PC-3 (cell line): ENCODE data around the gene ZMYND19. TPM values are rescaled to one million over a fixed set of nuclear protein-coding genes. Genes with fewer than 3 reads are reported as not detected.

ENCODE experiments used
- ATAC-seq: fragments of 200-7000 bp; cut with Tn5 transposase; 2 replicates; pipeline ENCODE4 v1.9.1; 2020; ENCODE audit warnings: mild to moderate bottlenecking, moderate library complexity
- BruUV-seq: library from RNA; stranded (reverse); fragments of 400-500 nt; replicated peaks from 2 replicates; lab custom pipeline; 2021; lab: Mats Ljungman, UMichigan
- CTCF ChIA-PET: fragments of 300-600 bp; sonication (Branson Sonifier 250); formaldehyde crosslinking; loops from one replicate; lab custom pipeline; 2022; ENCODE audit warnings: antibody characterized with exemption; lab: Charles Lee
- POLR2A ChIA-PET: fragments of 300-600 bp; sonication (Branson Sonifier 250); formaldehyde crosslinking; loops from one replicate; lab custom pipeline; 2022; ENCODE audit warnings: antibody characterized with exemption; ENCODE audit not compliant: unreplicated experiment; lab: Charles Lee
- DNase-seq: peaks from one replicate; pipeline ENCODE4 v3.0.0-alpha.2; 2015
- H2AFZ ChIP-seq: fragments of 300-600 bp; sonication (generic); 2 replicates; pipeline ENCODE4 v1.6.0; 2016; ENCODE audit warnings: antibody characterized with exemption, low read length
- H3F3A ChIP-seq: fragments of 300-600 bp; sonication (generic); one replicate; pipeline ENCODE4 v1.6.0; 2017; ENCODE audit warnings: antibody characterized with exemption, low read length, control low read depth, mild to moderate bottlenecking; ENCODE audit not compliant: unreplicated experiment
- H3K27ac ChIP-seq: fragments of 300-600 bp; sonication (generic); 2 replicates; pipeline ENCODE4 v1.5.1; 2016; ENCODE audit warnings: mild to moderate bottlenecking, low read length
- H3K27me3 ChIP-seq: fragments of 300-600 bp; sonication (generic); 2 replicates; pipeline ENCODE4 v1.6.1; 2016; ENCODE audit warnings: low read length, mixed read lengths
- H3K36me3 ChIP-seq: fragments of 300-600 bp; sonication (generic); 2 replicates; pipeline ENCODE4 v1.6.1; 2016; ENCODE audit warnings: low read depth, mixed run types, low read length, mixed read lengths
- H3K4me1 ChIP-seq: fragments of 300-600 bp; sonication (generic); 2 replicates; pipeline ENCODE4 v1.5.1; 2016; ENCODE audit warnings: low read length; ENCODE audit not compliant: insufficient read depth
- H3K4me2 ChIP-seq: fragments of 300-600 bp; sonication (generic); 2 replicates; pipeline ENCODE4 v1.6.0; 2016; ENCODE audit warnings: low read length
- H3K4me3 ChIP-seq: fragments of 300-600 bp; sonication (generic); 2 replicates; pipeline ENCODE4 v1.5.1; 2016; ENCODE audit warnings: mild to moderate bottlenecking, low read length, mixed read lengths
- H3K79me2 ChIP-seq: fragments of 300-600 bp; sonication (generic); 2 replicates; pipeline ENCODE4 v1.6.1; 2017; ENCODE audit warnings: low read length, mixed read lengths
- H3K9ac ChIP-seq: fragments of 300-600 bp; sonication (generic); 2 replicates; pipeline ENCODE4 v1.6.0; 2016; ENCODE audit warnings: mild to moderate bottlenecking, low read length
- H3K9me2 ChIP-seq: fragments of 300-600 bp; sonication (generic); replicated peaks from 2 replicates; pipeline ENCODE4 v1.6.1; 2016; ENCODE audit warnings: mixed run types, low read length, mixed read lengths
- H3K9me3 ChIP-seq: fragments of 300-600 bp; sonication (generic); 2 replicates; pipeline ENCODE4 v1.6.1; 2016; ENCODE audit warnings: low read length, mixed read lengths
- H4K20me1 ChIP-seq: fragments of 300-600 bp; sonication (generic); 2 replicates; pipeline ENCODE4 v1.6.1; 2016; ENCODE audit warnings: low read length, mixed read lengths
- EZH2 ChIP-seq: fragments of 300-600 bp; sonication (generic); IDR thresholded peaks from one replicate; pipeline ENCODE4 v1.6.1; 2017; ENCODE audit warnings: antibody characterized with exemption, mild to moderate bottlenecking, low read length; ENCODE audit not compliant: unreplicated experiment
- EZH2phosphoT487 ChIP-seq: fragments of 300-600 bp; sonication (generic); IDR thresholded peaks from 2 replicates; pipeline ENCODE4 v1.6.1; 2018; ENCODE audit warnings: mild to moderate bottlenecking, antibody characterized with exemption, low read length, borderline replicate concordance
- intact Hi-C: fragments of 100-400 bp; cut with micrococcal nuclease; formaldehyde crosslinking; loops from 2 replicates; pipeline ENCODE4 v1.9.0; 2023
- total RNA-seq: library from RNA; depleted of rRNA; stranded (reverse); fragments of >200 nt; gene quantifications from 2 replicates; pipeline ENCODE4 v1.2.3, GENCODE V29; 2014
- TF ChIP-seq, protein P1 (sequence below): fragments of 300-600 bp; sonication (generic); conservative IDR thresholded peaks from 2 replicates; pipeline ENCODE4 v1.5.1; 2017; ENCODE audit warnings: antibody characterized with exemption, low read depth, mild to moderate bottlenecking, low read length

Gene ZMYND19
- total RNA-seq, 1 experiment from 2014 or later, result 39.5 TPM

DNA sequence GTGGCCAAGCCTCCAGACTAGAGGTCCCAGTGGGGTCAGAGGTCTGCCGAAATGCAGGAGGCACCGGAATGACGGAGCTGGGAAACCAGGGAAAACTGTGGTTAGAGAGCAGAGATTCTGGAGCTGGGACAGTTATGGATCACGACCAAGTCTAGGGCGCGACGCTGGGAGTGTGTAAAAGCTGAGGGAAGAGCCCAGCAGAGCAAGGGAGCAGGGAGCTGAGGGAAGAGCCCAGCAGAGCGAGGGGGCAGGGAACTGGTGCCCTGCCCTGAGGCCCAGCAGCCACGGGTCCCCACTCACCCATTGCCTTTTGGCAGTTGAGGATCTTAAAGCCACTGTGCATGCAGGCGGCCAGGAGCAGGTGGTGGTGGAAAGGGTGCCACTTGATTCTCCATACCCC is 26.2 kb downstream of the ZMYND19 start:
- no TSS peak for BruUV-seq

GRCh38 chr9:137558127-137558526 is 32.2 kb downstream of the ZMYND19 start:
- Histone ChIP-seq H3K9me2 (no peaks in the 10 kb centered on the region), H3K36me3 (peaks cover 5% of the 10 kb centered on the region; the same call in 1 of the 2 replicates), H3K79me2 (0 out of 2 replicates have a peak, but pooled peaks cover 4% of the 10 kb centered on the region), H3F3A (no peaks in the 10 kb centered on the region), H4K20me1 (no peaks in the 10 kb centered on the region), H3K27me3 (no peaks in the 10 kb centered on the region), H3K4me1 (no peaks in the 10 kb centered on the region), H3K9me3 (no peaks in the 10 kb centered on the region), H3K9ac (no peak overlapping the region), H3K4me2 (no peak overlapping the region), H2AFZ (no peak overlapping the region), H3K4me3 (no peak overlapping the region), H3K27ac (no peak overlapping the region)
- TF ChIP-seq EZH2 (no peak), EZH2phosphoT487 (no peak)
- TF ChIP-seq, protein P1, sequence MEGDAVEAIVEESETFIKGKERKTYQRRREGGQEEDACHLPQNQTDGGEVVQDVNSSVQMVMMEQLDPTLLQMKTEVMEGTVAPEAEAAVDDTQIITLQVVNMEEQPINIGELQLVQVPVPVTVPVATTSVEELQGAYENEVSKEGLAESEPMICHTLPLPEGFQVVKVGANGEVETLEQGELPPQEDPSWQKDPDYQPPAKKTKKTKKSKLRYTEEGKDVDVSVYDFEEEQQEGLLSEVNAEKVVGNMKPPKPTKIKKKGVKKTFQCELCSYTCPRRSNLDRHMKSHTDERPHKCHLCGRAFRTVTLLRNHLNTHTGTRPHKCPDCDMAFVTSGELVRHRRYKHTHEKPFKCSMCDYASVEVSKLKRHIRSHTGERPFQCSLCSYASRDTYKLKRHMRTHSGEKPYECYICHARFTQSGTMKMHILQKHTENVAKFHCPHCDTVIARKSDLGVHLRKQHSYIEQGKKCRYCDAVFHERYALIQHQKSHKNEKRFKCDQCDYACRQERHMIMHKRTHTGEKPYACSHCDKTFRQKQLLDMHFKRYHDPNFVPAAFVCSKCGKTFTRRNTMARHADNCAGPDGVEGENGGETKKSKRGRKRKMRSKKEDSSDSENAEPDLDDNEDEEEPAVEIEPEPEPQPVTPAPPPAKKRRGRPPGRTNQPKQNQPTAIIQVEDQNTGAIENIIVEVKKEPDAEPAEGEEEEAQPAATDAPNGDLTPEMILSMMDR, result no peak
- CTCF ChIA-PET, result no interaction called here
- intact Hi-C loops, result loop anchor here (10.0 kb wide), 1 partner anchor 47 kb away; the partner anchor contains the start of gene ARRDC1
- no peak for DNase-seq
- POLR2A ChIA-PET, result no interaction called here
- no TSS peak for BruUV-seq
- ATAC-seq, result no peak

More for the DNA sequence above, 26.2 kb downstream of the ZMYND19 start:
- Histone ChIP-seq H3K4me1 (no peaks in the 10 kb centered on the region), H3K9ac (no peak overlapping the region), H2AFZ (no peak overlapping the region), H4K20me1 (no peaks in the 10 kb centered on the region), H3K9me3 (no peaks in the 10 kb centered on the region), H3K27ac (no peak overlapping the region), H3F3A (no peaks in the 10 kb centered on the region), H3K4me2 (no peak overlapping the region), H3K79me2 (no peaks in the 10 kb centered on the region), H3K9me2 (no peaks in the 10 kb centered on the region), H3K4me3 (no peak overlapping the region), H3K27me3 (no peaks in the 10 kb centered on the region), H3K36me3 (no peaks in the 10 kb centered on the region)
- DNase-seq (no peak), ATAC-seq (no peak)
- intact Hi-C loops, result no loop called here
- TF ChIP-seq, protein P1, result no peak
- ChIA-PET CTCF (no interaction called here), POLR2A (interaction anchor here (0.6 kb wide), 1 partner anchor 14 kb away, joined by 5 read pairs; the partner anchor contains the start of gene PNPLA7)

GRCh38 chr9:137556069-137556838 is 34.1 kb downstream of the ZMYND19 start:
- peaks cover 16% of the 10 kb centered on the region for H3K79me2 ChIP-seq
- H3K36me3 ChIP-seq, result peaks cover 5% of the 10 kb centered on the region; the same call in 1 of the 2 replicates
- intact Hi-C loops, result loop anchor here (10.0 kb wide), 1 partner anchor 49 kb away; the partner anchor contains the start of gene ARRDC1
- no peaks in the 10 kb centered on the region for H3K27me3 ChIP-seq
- TF ChIP-seq EZH2 (no peak), EZH2phosphoT487 (no peak)
- TF ChIP-seq, protein P1, result no peak
- H3K9ac ChIP-seq, result no peak overlapping the region
- peaks cover 3% of the 10 kb centered on the region; the same call in 1 of the 2 replicates for H3K4me1 ChIP-seq
- H3K4me2 ChIP-seq, result no peak overlapping the region
- H3F3A ChIP-seq, result no peaks in the 10 kb centered on the region
- no peaks in the 10 kb centered on the region for H3K9me2 ChIP-seq
- no peak overlapping the region for H3K4me3 ChIP-seq
- H3K27ac ChIP-seq, result no peak overlapping the region
- H4K20me1 ChIP-seq, result no peaks in the 10 kb centered on the region
- no peaks in the 10 kb centered on the region for H3K9me3 ChIP-seq
- POLR2A ChIA-PET, result no interaction called here
- BruUV-seq, result no TSS peak
- CTCF ChIA-PET, result no interaction called here
- no peak overlapping the region for H2AFZ ChIP-seq
- DNase-seq (peak; percentile 25), ATAC-seq (peak; percentile 26)
